ENCODE results near the gene GASK1A.

GASK1A gene

GRCh38 chr3:42960786-42961185, 18.3 kb upstream of the GASK1A start:
- no peaks in the 10 kb centered on the region for H4K20me1 ChIP-seq (ENCODE audit: low read depth, low read length)
- no peak overlapping the region for H3K27ac ChIP-seq (ENCODE audit: low read depth, low read length)
- no peaks in the 10 kb centered on the region for H3K9me2 ChIP-seq (replicated peaks; ENCODE audit: insufficient read depth, low read length)
- H3K27me3 ChIP-seq (ENCODE audit: low read length) = no peaks in the 10 kb centered on the region
- no peaks in the 10 kb centered on the region for H3K79me2 ChIP-seq (ENCODE audit: insufficient read depth, low read length)
- no peaks in the 10 kb centered on the region for H3F3A ChIP-seq (ENCODE audit: insufficient read depth)
- TF ChIP-seq EZH2phosphoT487 (conservative IDR thresholded peaks at IDR 0.05; ENCODE audit: low read length) (no peak), CTCF (IDR thresholded peaks at IDR 0.05; ENCODE audit: insufficient read depth, low read length, poor library complexity, severe bottlenecking) (no peak)
- H3K4me3 ChIP-seq (ENCODE audit: insufficient read depth, low read length, poor library complexity, severe bottlenecking) = no peak overlapping the region
- no peak overlapping the region for H3K4me2 ChIP-seq (ENCODE audit: low read depth, low read length, poor library complexity, severe bottlenecking)
- no peaks in the 10 kb centered on the region for H3K36me3 ChIP-seq (ENCODE audit: low read length)
- no peak overlapping the region for H2AFZ ChIP-seq (ENCODE audit: low read depth, low read length, severe bottlenecking)
- H3K9me3 ChIP-seq (ENCODE audit: insufficient read depth, low read length) = no peaks in the 10 kb centered on the region
- no peak overlapping the region for H3K9ac ChIP-seq (ENCODE audit: low read length)

- TF ChIP-seq CTCF (IDR thresholded peaks at IDR 0.05; ENCODE audit: insufficient read depth, low read length, poor library complexity, severe bottlenecking) (peak; percentile 22), EZH2phosphoT487 (conservative IDR thresholded peaks at IDR 0.05; ENCODE audit: low read length) (no peak)
- H3K27me3 ChIP-seq (ENCODE audit: low read length) = no peaks in the 10 kb centered on the region
- no peak overlapping the region for H3K4me2 ChIP-seq (ENCODE audit: low read depth, low read length, poor library complexity, severe bottlenecking)
- no peaks in the 10 kb centered on the region for H4K20me1 ChIP-seq (ENCODE audit: low read depth, low read length)
- H3K9me3 ChIP-seq (ENCODE audit: insufficient read depth, low read length) = no peaks in the 10 kb centered on the region
- no peak overlapping the region for H2AFZ ChIP-seq (ENCODE audit: low read depth, low read length, severe bottlenecking)
- no peak overlapping the region for H3K4me3 ChIP-seq (ENCODE audit: insufficient read depth, low read length, poor library complexity, severe bottlenecking)
- no peaks in the 10 kb centered on the region for H3K9me2 ChIP-seq (replicated peaks; ENCODE audit: insufficient read depth, low read length)
- no peaks in the 10 kb centered on the region for H3K36me3 ChIP-seq (ENCODE audit: low read length)
- H3F3A ChIP-seq (ENCODE audit: insufficient read depth) = no peaks in the 10 kb centered on the region
- no peak overlapping the region for H3K27ac ChIP-seq (ENCODE audit: low read depth, low read length)
- H3K9ac ChIP-seq (ENCODE audit: low read length) = no peak overlapping the region
- H3K79me2 ChIP-seq (ENCODE audit: insufficient read depth, low read length) = no peaks in the 10 kb centered on the region
Observed at GRCh38 chr3:42961633-42962032, 17.5 kb upstream of the GASK1A start.

- no peaks in the 10 kb centered on the region for H3K9me3 ChIP-seq (ENCODE audit: insufficient read depth, low read length)
- no peaks in the 10 kb centered on the region for H3K9me2 ChIP-seq (replicated peaks; ENCODE audit: insufficient read depth, low read length)
- no peak for TF ChIP-seq CTCF (IDR thresholded peaks at IDR 0.05; ENCODE audit: insufficient read depth, low read length, poor library complexity, severe bottlenecking)
- TF ChIP-seq EZH2phosphoT487 (conservative IDR thresholded peaks at IDR 0.05; ENCODE audit: low read length) = no peak
Observed at GRCh38 chr3:42963269-42963668, 15.8 kb upstream of the GASK1A start.

More at GRCh38 chr3:42963269-42963668, 15.8 kb upstream of the GASK1A start:
- Histone ChIP-seq H3K9ac (ENCODE audit: low read length) (no peak overlapping the region), H3K27ac (ENCODE audit: low read depth, low read length) (no peak overlapping the region), H3K36me3 (ENCODE audit: low read length) (no peaks in the 10 kb centered on the region), H3F3A (ENCODE audit: insufficient read depth) (no peaks in the 10 kb centered on the region), H2AFZ (ENCODE audit: low read depth, low read length, severe bottlenecking) (no peak overlapping the region), H3K79me2 (ENCODE audit: insufficient read depth, low read length) (no peaks in the 10 kb centered on the region), H3K27me3 (ENCODE audit: low read length) (no peaks in the 10 kb centered on the region), H3K4me2 (ENCODE audit: low read depth, low read length, poor library complexity, severe bottlenecking) (no peak overlapping the region), H3K4me3 (ENCODE audit: insufficient read depth, low read length, poor library complexity, severe bottlenecking) (no peak overlapping the region), H4K20me1 (ENCODE audit: low read depth, low read length) (no peaks in the 10 kb centered on the region)

Data from SU-DHL-6 (cell line).